HG03025 (cell line): ENCODE data around the gene BPIFB4.

Experiments
- ATAC-seq: cut with Tn5 transposase; IDR thresholded peaks from one replicate; pipeline ENCODE4 v1.9.1; 2021; ENCODE audit warnings: mild to moderate bottlenecking, moderate library complexity; ENCODE audit not compliant: unreplicated experiment, low FRiP score

Gene BPIFB4

GRCh38 chr20:33154252-33154651 lies 74.8 kb downstream of the BPIFB4 start:
- ATAC-seq, result no peak

- ATAC-seq, result no peak
Observed at GRCh38 chr20:33158637-33159385, 79.4 kb downstream of the BPIFB4 start.

DNA sequence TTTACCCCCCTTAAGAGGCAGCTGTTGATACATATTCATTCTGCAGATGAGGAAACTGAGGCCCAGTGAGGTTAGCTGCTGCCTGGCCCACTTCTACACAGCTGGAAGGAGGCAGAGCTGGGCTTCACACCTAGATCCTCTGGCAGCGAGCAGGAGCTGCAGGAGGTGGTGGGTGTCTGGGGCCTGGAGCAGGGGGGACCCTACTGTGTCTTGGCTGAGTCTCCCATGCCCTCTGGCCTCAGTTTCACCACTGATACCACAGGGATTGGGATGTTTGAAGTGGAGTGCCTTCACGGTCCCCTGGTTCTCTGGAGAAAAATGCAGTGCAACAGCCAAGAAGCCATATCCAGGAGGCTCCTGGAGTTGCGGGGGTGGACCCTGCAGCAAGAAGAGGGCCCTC lies 80.3 kb downstream of the BPIFB4 start:
- ATAC-seq, result no peak

GRCh38 chr20:33160681-33161080 lies 81.2 kb downstream of the BPIFB4 start:
- ATAC-seq, result no peak
